Ovary (tissue), 3 donors: ENCODE results near the gene HPCAL4.

ENCODE experiments used
- EP300 ChIP-seq: sonication (generic); formaldehyde crosslinking; IDR thresholded peaks from one replicate; pipeline ENCODE4 v1.6.1; 2017; ENCODE audit warnings: antibody characterized with exemption
- POLR2A ChIP-seq: fragments of 450-650 bp; IDR thresholded peaks from one replicate; pipeline ENCODE4 v1.6.1; 2017; ENCODE audit warnings: antibody characterized with exemption, mild to moderate bottlenecking, moderate library complexity
- TF ChIP-seq, protein P1 (sequence below), 3 donors: fragments of 450-650 bp in 2 of 3; fragments of 200-600 bp in 1 of 3; IDR thresholded peaks; one replicate each; pipeline versions ENCODE4 v1.5.1 to v1.8.0; 2016 to 2022; ENCODE audit warnings: antibody characterized with exemption in 3 of 3, mild to moderate bottlenecking in 1 of 3
- donor health status: DM: no; HTN: no; CAD: no.

DNA sequence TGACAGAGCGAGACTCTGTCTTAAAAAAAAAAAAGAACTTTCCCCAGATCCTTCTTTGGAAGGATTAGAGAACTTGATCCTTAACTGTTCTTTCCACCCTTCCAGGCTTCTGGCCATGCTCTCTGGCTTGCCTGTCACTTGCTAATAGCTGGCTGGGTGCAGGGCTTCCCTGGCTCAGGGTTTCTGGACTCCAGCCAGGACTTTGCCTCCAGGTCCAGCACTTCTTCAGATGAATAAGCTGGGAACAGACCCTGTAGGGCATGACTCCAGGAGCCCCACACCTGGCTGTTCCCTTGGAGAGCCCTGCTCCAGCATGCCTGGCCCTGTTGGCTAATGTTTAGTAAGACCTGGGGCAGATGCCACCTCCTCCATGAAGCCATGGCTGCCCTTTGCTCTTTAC is 16.0 kb downstream of the HPCAL4 start:
- TF ChIP-seq, protein P1, sequence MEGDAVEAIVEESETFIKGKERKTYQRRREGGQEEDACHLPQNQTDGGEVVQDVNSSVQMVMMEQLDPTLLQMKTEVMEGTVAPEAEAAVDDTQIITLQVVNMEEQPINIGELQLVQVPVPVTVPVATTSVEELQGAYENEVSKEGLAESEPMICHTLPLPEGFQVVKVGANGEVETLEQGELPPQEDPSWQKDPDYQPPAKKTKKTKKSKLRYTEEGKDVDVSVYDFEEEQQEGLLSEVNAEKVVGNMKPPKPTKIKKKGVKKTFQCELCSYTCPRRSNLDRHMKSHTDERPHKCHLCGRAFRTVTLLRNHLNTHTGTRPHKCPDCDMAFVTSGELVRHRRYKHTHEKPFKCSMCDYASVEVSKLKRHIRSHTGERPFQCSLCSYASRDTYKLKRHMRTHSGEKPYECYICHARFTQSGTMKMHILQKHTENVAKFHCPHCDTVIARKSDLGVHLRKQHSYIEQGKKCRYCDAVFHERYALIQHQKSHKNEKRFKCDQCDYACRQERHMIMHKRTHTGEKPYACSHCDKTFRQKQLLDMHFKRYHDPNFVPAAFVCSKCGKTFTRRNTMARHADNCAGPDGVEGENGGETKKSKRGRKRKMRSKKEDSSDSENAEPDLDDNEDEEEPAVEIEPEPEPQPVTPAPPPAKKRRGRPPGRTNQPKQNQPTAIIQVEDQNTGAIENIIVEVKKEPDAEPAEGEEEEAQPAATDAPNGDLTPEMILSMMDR (IDR thresholded peaks at IDR 0.05), result no peak
- TF ChIP-seq POLR2A (no peak), EP300 (no peak)
